ENCODE data around the gene FHOD3. TPM values are rescaled to one million over a fixed set of nuclear protein-coding genes. Genes with fewer than 3 reads are reported as not detected.

FHOD3 gene
- total and polyA plus RNA-seq, 7 experiments from 2014 or later, result not detected

DNA sequence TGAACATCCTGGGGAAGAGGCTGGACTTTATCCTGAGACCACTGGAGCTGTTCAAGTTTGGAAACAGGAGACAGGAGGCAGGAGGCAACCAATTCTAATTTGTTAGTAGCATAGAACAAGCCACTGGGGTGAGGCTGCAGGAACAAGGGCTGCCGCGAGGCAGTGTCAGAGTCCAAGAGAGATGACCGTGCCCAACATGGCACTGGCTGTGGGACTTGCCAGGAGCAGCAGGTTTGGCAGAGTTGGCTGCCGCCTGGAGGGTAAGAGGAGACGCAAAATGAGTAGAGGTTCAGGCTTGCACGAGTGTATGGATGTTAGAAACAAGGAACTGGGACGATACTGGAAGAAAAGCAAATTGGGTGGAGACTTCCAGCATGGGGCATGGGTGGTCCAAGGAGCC lies 362.8 kb downstream of the FHOD3 start:
- Mint-ChIP-seq H3K27me3 (peaks cover 2 to 41% (median 14%) of the 10 kb centered on the region in 5 donors), H3K27ac (no peak overlapping the region), H3K4me1 (no peaks in the 10 kb centered on the region), H3K4me3 (no peak overlapping the region), H3K9me3 (peaks cover 0 to 8% (median 0%) of the 10 kb centered on the region in 11 donors), H3K36me3 (no peaks in the 10 kb centered on the region)
- H3K27me3 ChIP-seq (ENCODE audit: control insufficient read depth in 2 of 2, insufficient read depth in 2 of 2, low read length in 2 of 2), result no peaks in the 10 kb centered on the region
- CTCF ChIA-PET, result no interaction called here
- no peaks in the 10 kb centered on the region for H3K4me1 ChIP-seq (ENCODE audit: control insufficient read depth in 2 of 2, insufficient read depth in 2 of 2, low read length in 2 of 2)
- POLR2A ChIA-PET, result no interaction called here
- DNase-seq (no peak), ATAC-seq (no peak)
- intact Hi-C loops (cut with micrococcal nuclease), result no loop called here
- no peak overlapping the region for H3K27ac ChIP-seq (ENCODE audit: low read depth, low read length)
- H3K4me3 ChIP-seq (ENCODE audit: low read length), result no peak overlapping the region
- no peaks in the 10 kb centered on the region for H3K9me3 ChIP-seq (ENCODE audit: control insufficient read depth in 2 of 3, low read length in 3 of 3)
- no peaks in the 10 kb centered on the region for H3K36me3 ChIP-seq (ENCODE audit: control insufficient read depth in 2 of 3, insufficient read depth in 3 of 3, low read length in 3 of 3)

DNA sequence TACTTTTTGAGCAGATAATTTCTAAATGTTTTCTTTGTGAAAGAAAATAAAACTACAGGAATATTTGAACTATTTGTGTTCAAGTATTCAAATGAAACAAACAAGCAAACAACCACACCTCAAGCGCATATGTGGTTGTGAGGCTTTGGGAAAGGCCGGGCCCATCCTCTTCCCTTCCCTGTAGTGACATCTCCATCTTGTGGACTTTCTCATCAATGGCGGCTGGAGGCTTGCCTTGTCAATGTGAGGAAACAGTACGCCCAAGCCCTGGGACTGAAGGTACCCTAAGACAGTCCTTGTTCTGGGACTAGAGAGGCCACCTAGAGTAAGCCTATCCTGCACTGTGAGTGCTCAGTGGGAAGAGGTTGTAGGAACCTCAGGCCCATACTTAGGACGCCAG lies 364.5 kb downstream of the FHOD3 start:
- no peak for DNase-seq
- intact Hi-C loops (cut with micrococcal nuclease), result no loop called here

DNA sequence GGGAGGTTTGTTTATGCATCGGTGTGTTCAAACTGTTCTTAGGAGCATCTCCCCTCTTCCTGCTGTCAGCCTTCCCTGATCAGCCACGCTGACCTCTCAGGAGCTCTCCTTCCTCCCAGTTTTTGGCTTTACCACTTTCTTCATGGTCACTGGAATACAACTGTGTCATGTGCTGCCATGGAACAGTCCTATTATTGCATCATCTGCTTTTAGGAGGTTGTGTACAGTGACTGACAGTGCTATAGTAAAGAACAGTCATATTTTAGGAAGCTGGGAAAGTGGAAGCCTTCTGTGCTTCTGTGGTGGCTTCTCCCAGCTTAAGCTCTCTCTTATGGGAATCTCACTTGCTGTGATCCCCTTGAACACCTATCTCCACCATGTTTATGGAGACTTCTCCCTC lies 365.8 kb downstream of the FHOD3 start:
- Mint-ChIP-seq H3K27me3 (peaks cover 2 to 32% (median 6%) of the 10 kb centered on the region in 5 donors), H3K9me3 (peaks cover 0 to 11% (median 0%) of the 10 kb centered on the region in 11 donors), H3K4me3 (no peak overlapping the region), H3K36me3 (no peaks in the 10 kb centered on the region), H3K27ac (no peak overlapping the region), H3K4me1 (no peaks in the 10 kb centered on the region)
- ChIA-PET CTCF (interaction anchor here (0.7 kb wide), 1 partner anchor 152 kb away, joined by 3 read pairs; no protein-coding TSS in a partner anchor), POLR2A (no interaction called here)
- Histone ChIP-seq H3K36me3 (ENCODE audit: control insufficient read depth in 2 of 3, insufficient read depth in 3 of 3, low read length in 3 of 3) (no peaks in the 10 kb centered on the region), H3K4me1 (ENCODE audit: control insufficient read depth in 2 of 2, insufficient read depth in 2 of 2, low read length in 2 of 2) (no peaks in the 10 kb centered on the region), H3K27ac (ENCODE audit: low read depth, low read length) (no peak overlapping the region), H3K4me3 (ENCODE audit: low read length) (no peak overlapping the region), H3K27me3 (ENCODE audit: control insufficient read depth in 2 of 2, insufficient read depth in 2 of 2, low read length in 2 of 2) (no peaks in the 10 kb centered on the region), H3K9me3 (ENCODE audit: control insufficient read depth in 2 of 3, low read length in 3 of 3) (no peaks in the 10 kb centered on the region)
- intact Hi-C loops (cut with micrococcal nuclease), result no loop called here
- DNase-seq (no peak), ATAC-seq (no peak)

More for the DNA sequence above, 364.5 kb downstream of the FHOD3 start:
- Mint-ChIP-seq H3K4me3 (no peak overlapping the region), H3K27me3 (peaks cover 1 to 35% (median 8%) of the 10 kb centered on the region in 5 donors), H3K36me3 (no peaks in the 10 kb centered on the region), H3K4me1 (no peaks in the 10 kb centered on the region), H3K27ac (no peak overlapping the region), H3K9me3 (peaks cover 0 to 11% (median 0%) of the 10 kb centered on the region in 11 donors)
- Histone ChIP-seq H3K27ac (ENCODE audit: low read depth, low read length) (no peak overlapping the region), H3K4me1 (ENCODE audit: control insufficient read depth in 2 of 2, insufficient read depth in 2 of 2, low read length in 2 of 2) (no peaks in the 10 kb centered on the region), H3K27me3 (ENCODE audit: control insufficient read depth in 2 of 2, insufficient read depth in 2 of 2, low read length in 2 of 2) (no peaks in the 10 kb centered on the region), H3K9me3 (ENCODE audit: control insufficient read depth in 2 of 3, low read length in 3 of 3) (no peaks in the 10 kb centered on the region), H3K36me3 (ENCODE audit: control insufficient read depth in 2 of 3, insufficient read depth in 3 of 3, low read length in 3 of 3) (no peaks in the 10 kb centered on the region), H3K4me3 (ENCODE audit: low read length) (no peak overlapping the region)
- no peak for ATAC-seq
- ChIA-PET CTCF (no interaction called here), POLR2A (no interaction called here)

DNA sequence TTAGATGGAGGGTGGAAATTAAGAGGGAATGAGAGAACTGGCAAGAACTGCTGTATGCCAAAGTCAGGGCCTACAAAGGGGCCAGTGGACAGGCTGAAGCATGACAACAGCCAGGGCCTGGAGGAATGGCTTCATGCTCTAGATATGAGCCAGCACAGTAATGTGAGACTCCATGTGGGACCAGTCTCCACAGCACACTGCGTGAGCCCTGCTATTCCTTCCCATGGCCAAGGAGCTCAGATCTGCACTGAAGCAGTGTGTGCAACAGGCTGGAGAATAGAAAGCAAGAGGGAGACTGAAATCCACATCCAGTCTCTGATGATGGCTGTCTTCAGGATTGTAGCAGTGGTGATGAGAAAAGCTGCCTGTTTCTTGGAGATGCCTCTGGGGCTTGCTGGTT lies 368.4 kb downstream of the FHOD3 start:
- H3K27me3 ChIP-seq (ENCODE audit: control insufficient read depth in 2 of 2, insufficient read depth in 2 of 2, low read length in 2 of 2), result peaks cover 0 to 3% of the 10 kb centered on the region in 2 donors
- H3K4me1 ChIP-seq (ENCODE audit: control insufficient read depth in 2 of 2, insufficient read depth in 2 of 2, low read length in 2 of 2), result no peaks in the 10 kb centered on the region
- no peak for ATAC-seq
- Mint-ChIP-seq H3K9me3 (peaks cover 0 to 7% (median 0%) of the 10 kb centered on the region in 11 donors), H3K4me1 (no peaks in the 10 kb centered on the region), H3K27me3 (peaks cover 8 to 24% (median 10%) of the 10 kb centered on the region in 5 donors), H3K27ac (no peak overlapping the region), H3K36me3 (no peaks in the 10 kb centered on the region), H3K4me3 (no peak overlapping the region)
- no peak overlapping the region for H3K27ac ChIP-seq (ENCODE audit: low read depth, low read length)
- DNase-seq, result no peak
- CTCF ChIA-PET, result no interaction called here
- POLR2A ChIA-PET, result no interaction called here
- H3K36me3 ChIP-seq (ENCODE audit: control insufficient read depth in 2 of 3, insufficient read depth in 3 of 3, low read length in 3 of 3), result no peaks in the 10 kb centered on the region
- intact Hi-C loops (cut with micrococcal nuclease), result no loop called here
- no peak overlapping the region for H3K4me3 ChIP-seq (ENCODE audit: low read length)
- H3K9me3 ChIP-seq (ENCODE audit: control insufficient read depth in 2 of 3, low read length in 3 of 3), result no peaks in the 10 kb centered on the region

DNA sequence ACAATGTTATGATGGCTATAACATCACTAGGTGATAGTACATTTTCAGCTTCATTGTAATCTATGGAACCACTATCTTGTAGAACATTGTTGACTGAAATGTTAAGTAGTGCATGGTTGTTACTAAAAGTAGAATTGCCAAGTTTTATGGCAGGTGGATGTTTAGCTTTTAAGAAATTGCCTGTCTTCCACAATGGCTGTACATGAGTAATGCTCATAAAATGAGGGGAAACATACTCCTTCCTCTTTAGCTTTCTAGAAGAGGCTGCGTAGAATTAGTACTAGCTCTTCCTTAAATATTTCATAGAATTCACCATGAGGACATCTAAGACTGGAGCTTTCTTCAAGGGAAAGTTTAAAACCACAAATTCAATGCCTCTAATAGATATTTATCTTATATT lies 370.3 kb downstream of the FHOD3 start:
- H3K4me3 ChIP-seq (ENCODE audit: low read length), result no peak overlapping the region
- H3K36me3 ChIP-seq (ENCODE audit: control insufficient read depth in 2 of 3, insufficient read depth in 3 of 3, low read length in 3 of 3), result no peaks in the 10 kb centered on the region
- H3K9me3 ChIP-seq (ENCODE audit: control insufficient read depth in 2 of 3, low read length in 3 of 3), result no peaks in the 10 kb centered on the region
- intact Hi-C loops (cut with micrococcal nuclease), result no loop called here
- no peak overlapping the region for H3K27ac ChIP-seq (ENCODE audit: low read depth, low read length)
- H3K4me1 ChIP-seq (ENCODE audit: control insufficient read depth in 2 of 2, insufficient read depth in 2 of 2, low read length in 2 of 2), result no peaks in the 10 kb centered on the region
- H3K4me3 Mint-ChIP-seq, result no peak overlapping the region
- DNase-seq (no peak), ATAC-seq (no peak)
- peaks cover 0 to 9% (median 0%) of the 10 kb centered on the region in 11 donors for H3K9me3 Mint-ChIP-seq
- ChIA-PET CTCF (no interaction called here), POLR2A (no interaction called here)
- H3K4me1 Mint-ChIP-seq, result peaks cover 0 to under 1% (median 0%) of the 10 kb centered on the region in 7 donors
- H3K27me3 ChIP-seq (ENCODE audit: control insufficient read depth in 2 of 2, insufficient read depth in 2 of 2, low read length in 2 of 2), result peaks cover 0 to 3% of the 10 kb centered on the region in 2 donors
- peaks cover 15 to 38% (median 18%) of the 10 kb centered on the region in 5 donors for H3K27me3 Mint-ChIP-seq
- H3K36me3 Mint-ChIP-seq, result no peaks in the 10 kb centered on the region
- no peak overlapping the region for H3K27ac Mint-ChIP-seq

DNA sequence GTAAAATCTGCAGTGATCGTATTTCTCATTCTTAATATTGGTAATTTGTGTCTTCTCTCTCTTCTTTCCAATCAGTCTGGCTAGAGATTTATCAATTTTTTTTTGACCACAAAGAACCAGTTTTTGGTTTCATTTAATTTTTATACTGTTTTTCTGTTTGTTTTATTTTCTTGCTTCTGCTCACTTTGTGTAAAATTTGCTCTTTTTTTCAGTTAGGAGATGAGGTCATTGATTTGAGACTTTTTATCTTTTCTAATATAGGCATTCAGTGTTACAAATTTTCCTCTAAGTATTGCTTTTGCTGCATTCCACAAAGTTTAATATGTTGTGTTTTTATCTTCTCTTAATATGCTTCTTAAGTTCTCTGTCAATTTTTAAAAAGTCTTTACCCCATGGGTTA lies 370.8 kb downstream of the FHOD3 start:
- POLR2A ChIA-PET, result no interaction called here
- Histone ChIP-seq H3K4me3 (ENCODE audit: low read length) (no peak overlapping the region), H3K4me1 (ENCODE audit: control insufficient read depth in 2 of 2, insufficient read depth in 2 of 2, low read length in 2 of 2) (no peaks in the 10 kb centered on the region), H3K36me3 (ENCODE audit: control insufficient read depth in 2 of 3, insufficient read depth in 3 of 3, low read length in 3 of 3) (no peaks in the 10 kb centered on the region), H3K27me3 (ENCODE audit: control insufficient read depth in 2 of 2, insufficient read depth in 2 of 2, low read length in 2 of 2) (peaks cover 0 to 3% of the 10 kb centered on the region in 2 donors), H3K9me3 (ENCODE audit: control insufficient read depth in 2 of 3, low read length in 3 of 3) (no peaks in the 10 kb centered on the region), H3K27ac (ENCODE audit: low read depth, low read length) (no peak overlapping the region)
- H3K4me3 Mint-ChIP-seq, result no peak overlapping the region
- no peak overlapping the region for H3K27ac Mint-ChIP-seq
- H3K4me1 Mint-ChIP-seq, result peaks cover 0 to 4% (median 0%) of the 10 kb centered on the region in 7 donors
- peaks cover 15 to 42% (median 19%) of the 10 kb centered on the region in 5 donors for H3K27me3 Mint-ChIP-seq
- CTCF ChIA-PET, result no interaction called here
- intact Hi-C loops (cut with micrococcal nuclease), result no loop called here
- peaks cover 0 to 9% (median 0%) of the 10 kb centered on the region in 11 donors for H3K9me3 Mint-ChIP-seq
- no peak for DNase-seq
- H3K36me3 Mint-ChIP-seq, result no peaks in the 10 kb centered on the region
- ATAC-seq, result no peak

DNA sequence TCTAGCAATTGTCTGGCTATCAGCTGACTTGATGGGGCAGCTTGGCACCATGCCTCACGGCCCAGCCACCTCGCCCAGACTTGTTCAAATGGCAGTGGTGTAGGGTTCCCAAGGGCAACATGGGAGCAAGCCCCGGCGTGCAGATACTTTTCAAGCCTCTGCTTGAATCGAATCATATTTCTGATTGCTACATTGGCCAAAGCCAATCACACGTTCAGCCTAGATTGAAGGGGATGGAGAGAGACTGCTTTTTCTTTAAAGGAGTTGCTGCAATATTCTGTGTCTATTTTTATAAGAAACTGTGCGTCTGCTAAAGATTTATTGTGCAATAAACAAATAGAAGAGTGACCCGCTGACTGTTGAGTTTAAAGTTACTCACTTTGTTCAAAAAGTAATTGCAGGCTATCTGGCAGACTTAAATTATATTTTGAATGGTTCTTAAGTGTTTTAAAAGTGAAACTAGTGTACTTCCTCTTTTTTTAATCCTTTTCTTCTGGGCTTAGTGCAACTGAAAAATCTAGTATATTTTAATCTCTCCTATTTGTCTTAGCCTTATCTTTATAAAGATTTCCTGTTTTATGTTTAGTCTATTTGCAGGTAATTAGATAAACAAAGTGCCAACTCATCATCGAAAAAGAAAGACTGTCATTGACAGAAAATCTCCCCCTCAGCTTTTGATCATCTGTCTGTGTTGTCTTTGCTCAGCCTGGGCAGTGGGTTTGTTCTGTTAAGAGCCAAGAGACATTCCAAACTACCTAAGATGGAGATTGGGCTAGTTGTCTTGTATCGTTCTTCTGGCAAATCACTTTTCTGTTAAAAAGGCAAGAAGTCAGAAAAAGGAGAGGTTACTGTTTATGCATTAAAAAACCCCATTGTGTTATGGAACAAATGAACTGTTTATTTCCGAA lies 375.2 kb downstream of the FHOD3 start:
- ATAC-seq, result no peak
- intact Hi-C loops (cut with micrococcal nuclease), result no loop called here

More for the DNA sequence above, 375.2 kb downstream of the FHOD3 start:
- no peak overlapping the region for H3K27ac ChIP-seq (ENCODE audit: low read depth, low read length)
- Mint-ChIP-seq H3K4me3 (peak overlapping the region in 1 of 10 donors; percentile 26), H3K27me3 (peaks cover 10 to 36% (median 19%) of the 10 kb centered on the region in 5 donors), H3K9me3 (peaks cover 0 to 10% (median 4%) of the 10 kb centered on the region in 11 donors), H3K36me3 (no peaks in the 10 kb centered on the region), H3K4me1 (peaks cover 0 to 4% (median 0%) of the 10 kb centered on the region in 7 donors), H3K27ac (no peak overlapping the region)
- H3K4me1 ChIP-seq (ENCODE audit: control insufficient read depth in 2 of 2, insufficient read depth in 2 of 2, low read length in 2 of 2), result no peaks in the 10 kb centered on the region
- H3K27me3 ChIP-seq (ENCODE audit: control insufficient read depth in 2 of 2, insufficient read depth in 2 of 2, low read length in 2 of 2), result peaks cover 0 to 3% of the 10 kb centered on the region in 2 donors
- POLR2A ChIA-PET, result no interaction called here
- no peak overlapping the region for H3K4me3 ChIP-seq (ENCODE audit: low read length)
- no peaks in the 10 kb centered on the region for H3K9me3 ChIP-seq (ENCODE audit: control insufficient read depth in 2 of 3, low read length in 3 of 3)
- DNase-seq, result no peak
- CTCF ChIA-PET, result no interaction called here
- H3K36me3 ChIP-seq (ENCODE audit: control insufficient read depth in 2 of 3, insufficient read depth in 3 of 3, low read length in 3 of 3), result no peaks in the 10 kb centered on the region

All from naive thymus-derived CD4-positive, alpha-beta T cell (primary cell).